ENCODE measurements around the gene CYP2W1.
"Not testable (repeated sequence)": the region's sequence is repeated elsewhere in the genome, so short reads cannot be mapped to it uniquely, and the experiment has no call there.

The CYP2W1 gene

GRCh38 chr7:999149-999879 is 16.3 kb downstream of the CYP2W1 start:
- DNase-seq (ENCODE audit: low spot score): no peak

GRCh38 chr7:999941-1000935 is 17.3 kb downstream of the CYP2W1 start:
- no peak for DNase-seq (ENCODE audit: low spot score)

- not testable (repeated sequence) for DNase-seq (ENCODE audit: low spot score)
Observed at GRCh38 chr7:1001069-1001770, 18.2 kb downstream of the CYP2W1 start.

- not testable (repeated sequence) for DNase-seq (ENCODE audit: low spot score)
Observed at GRCh38 chr7:1002026-1002425, 19.0 kb downstream of the CYP2W1 start.

GRCh38 chr7:1002445-1002844 is 19.5 kb downstream of the CYP2W1 start:
- not testable (repeated sequence) for DNase-seq (ENCODE audit: low spot score)

DNA sequence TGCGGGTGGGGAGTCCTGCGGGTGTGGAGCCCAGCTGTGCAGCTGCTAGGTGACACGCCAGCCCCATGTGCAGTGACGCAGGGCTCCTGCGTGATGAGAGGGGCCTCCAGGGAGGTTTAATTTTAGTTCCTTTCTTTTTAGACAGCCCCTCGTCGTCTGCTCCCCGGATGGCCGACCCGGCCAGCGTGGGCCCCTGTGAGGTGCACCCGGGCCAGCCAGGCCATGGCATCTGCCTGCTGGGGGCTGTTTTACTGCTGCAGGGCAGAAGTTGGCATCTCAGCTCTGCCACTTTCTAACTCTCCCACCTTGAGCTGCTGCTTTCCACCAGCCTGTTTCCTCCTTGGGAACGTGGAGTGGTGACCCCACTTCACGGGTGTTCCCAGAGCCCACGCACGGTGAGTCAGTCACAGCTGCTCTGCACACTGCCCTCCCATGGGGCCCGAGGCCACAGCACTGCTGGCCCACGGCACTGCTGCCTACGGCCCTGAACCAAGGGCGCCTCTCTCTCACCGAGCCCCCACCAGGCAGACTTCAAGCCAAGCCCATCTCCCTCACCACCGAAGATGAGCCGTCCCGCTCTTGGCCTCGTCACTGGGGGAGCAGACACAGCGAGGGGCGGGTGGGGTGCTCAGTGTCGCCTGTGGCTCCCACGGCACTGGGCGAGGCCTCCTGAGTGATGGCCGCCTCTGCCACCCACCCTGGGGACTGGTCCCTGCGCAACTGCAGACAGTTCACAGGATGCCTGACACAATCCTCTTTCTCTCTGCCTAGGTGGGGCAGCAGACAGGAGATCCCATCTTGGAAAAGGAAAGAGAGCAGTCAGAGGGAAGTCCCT is 21.3 kb downstream of the CYP2W1 start:
- no peak for DNase-seq (ENCODE audit: low spot score)

DNA sequence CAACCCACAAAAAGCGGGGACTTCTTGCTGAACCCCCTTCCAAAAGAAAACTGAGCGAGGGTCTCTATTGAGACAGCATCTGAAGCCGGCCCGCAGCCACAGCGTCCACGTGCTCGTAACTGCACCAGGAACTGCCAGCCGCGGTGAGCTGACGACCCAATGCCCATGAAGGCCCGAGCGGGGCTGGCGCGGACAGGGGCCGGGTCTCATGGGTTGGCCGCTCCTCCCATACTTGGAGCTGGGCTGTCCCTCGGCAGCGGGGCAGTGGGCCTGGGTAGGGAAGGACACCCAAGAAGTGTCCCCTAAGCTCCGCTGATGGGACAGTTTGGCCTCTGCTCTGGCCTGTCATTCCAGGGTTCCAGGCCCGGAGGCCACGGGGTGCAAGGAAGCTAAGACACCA is 22.3 kb downstream of the CYP2W1 start:
- DNase-seq (ENCODE audit: low spot score): no peak

DNA sequence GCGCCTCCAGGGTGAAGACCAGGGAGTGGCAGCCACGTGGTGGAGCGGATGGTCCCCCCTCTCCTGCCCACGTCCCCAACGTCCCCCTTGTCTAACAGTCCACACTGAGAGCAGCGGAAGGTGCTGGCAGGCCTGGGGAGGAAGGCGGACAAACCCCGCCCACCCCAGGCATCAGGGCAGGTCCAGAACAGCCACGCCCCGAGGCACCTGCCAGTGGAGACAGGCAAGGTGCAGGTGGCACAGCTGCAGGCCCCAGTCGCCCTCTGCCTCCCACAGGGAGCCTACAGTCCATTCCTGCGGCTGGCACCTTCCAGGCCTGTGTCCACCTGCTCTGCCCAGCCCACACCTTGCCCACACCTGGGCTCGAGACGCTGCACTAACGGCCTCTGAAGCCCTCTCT is 24.9 kb downstream of the CYP2W1 start:
- DNase-seq (ENCODE audit: low spot score): no peak

DNA sequence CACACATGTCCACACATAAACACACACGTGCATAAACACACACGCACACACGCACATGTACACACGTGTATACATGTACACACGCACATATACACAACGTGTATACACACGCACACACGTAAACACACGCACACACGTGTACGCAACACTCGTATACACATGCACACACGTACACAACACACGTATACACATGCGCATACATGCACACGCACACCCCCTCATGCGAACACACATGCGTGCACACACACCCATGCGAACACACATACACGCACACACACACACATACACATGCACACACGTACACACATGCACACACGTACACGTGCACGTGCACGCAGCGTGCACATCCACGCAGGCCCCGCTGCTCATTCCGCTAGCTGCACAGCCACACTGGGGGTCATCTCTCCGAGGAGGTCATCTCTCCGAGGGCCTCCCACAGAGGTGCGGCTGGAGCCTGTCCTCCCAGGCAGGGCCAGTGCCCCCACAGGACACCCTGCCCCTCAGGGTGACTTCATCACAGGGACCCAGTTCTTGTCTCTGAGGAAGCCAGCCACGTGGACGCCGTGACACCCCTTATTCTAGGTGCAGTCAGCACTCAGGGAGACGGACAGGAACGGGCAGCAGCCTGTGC is 25.9 kb downstream of the CYP2W1 start:
- no peak for DNase-seq (ENCODE audit: low spot score)

- DNase-seq (ENCODE audit: low spot score): no peak
Observed at GRCh38 chr7:1009747-1010146, 26.8 kb downstream of the CYP2W1 start.

GRCh38 chr7:1010226-1010625 is 27.2 kb downstream of the CYP2W1 start:
- no peak for DNase-seq (ENCODE audit: low spot score)

DNA sequence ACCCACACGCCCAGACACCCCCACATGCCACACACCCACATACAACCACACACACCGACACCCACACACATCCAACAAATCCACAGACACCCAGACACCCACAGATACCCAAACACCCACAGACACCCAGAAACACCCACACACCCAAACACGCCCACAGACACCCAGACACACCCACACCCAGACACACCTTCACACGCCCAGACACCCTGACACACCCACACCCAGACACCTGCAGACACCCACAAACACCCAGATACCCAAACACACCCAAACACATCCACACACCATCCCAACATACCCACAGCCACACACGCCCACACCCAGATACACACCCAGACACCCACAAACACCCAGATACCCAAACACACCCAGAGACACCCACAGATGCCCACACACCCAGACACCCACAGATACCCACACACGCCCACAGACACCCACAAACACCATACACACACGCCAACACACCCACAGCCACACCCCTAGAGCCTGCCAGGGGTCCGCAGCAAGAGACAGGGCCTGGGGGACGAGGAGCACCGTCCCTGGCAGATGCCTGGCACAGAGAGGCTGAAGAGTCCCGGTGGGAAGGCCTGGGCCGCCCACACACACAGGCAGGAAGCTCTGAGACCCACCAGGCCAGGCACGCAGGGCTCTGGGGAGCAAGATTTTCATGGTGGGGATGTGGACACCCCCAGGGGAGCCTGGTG is 28.5 kb downstream of the CYP2W1 start:
- DNase-seq (ENCODE audit: low spot score): no peak

DNA sequence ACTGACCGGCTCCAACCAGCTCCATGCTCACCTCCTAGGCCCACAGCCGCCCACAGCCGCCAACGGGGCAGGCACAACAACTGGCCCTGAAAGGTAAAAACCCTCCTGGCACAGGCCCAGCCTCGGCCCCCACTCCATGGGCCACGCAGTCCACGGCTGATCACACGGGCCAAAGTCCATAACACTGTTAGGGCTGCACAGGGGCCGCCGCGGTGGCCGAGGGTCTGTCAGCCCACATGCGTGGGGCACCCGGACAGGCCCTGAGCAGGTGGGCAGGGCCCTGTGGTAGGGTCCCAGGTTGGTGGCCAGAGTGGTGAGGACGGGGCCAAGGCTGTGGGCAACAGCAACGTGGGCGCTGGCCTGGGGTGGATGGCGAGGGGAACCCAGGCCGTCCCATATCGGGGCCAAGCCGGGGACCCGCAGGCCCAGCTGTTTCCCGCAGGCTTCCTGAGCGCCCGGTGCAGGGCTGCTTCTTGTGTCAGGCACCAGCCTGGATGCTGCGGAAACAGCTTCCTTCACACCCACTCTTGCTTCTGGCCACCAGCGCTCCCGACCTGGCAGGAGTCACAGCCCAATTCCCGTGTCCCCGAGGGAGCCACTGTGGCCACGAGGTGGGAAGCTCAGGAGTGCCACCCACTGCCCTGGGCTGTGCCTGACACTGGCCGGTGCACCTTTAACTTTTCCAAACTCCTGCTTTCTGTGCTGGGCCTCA is 29.2 kb downstream of the CYP2W1 start:
- no peak for DNase-seq (ENCODE audit: low spot score)

- no peak for DNase-seq (ENCODE audit: low spot score)
Observed at GRCh38 chr7:1012716-1013095, 29.7 kb downstream of the CYP2W1 start.

DNA sequence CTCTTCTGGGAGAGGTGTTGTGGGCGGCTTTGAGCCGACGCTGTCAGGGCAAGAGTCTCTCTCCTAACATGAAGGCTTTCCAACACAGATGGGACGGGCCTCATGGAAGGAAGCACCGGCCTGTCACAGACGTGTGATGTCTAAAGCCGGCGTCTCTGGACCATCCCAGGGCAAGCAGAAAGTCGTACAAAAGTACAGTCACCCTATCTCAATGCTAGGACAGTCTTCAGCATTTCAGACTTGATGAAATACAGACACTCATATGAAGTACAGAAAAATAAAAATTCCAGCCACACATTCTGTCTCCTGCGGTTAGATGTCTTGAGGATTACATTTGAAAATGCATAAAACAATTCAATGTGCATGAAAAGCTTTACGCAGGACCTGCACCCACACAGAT is 30.6 kb downstream of the CYP2W1 start:
- DNase-seq (ENCODE audit: low spot score): no peak

GRCh38 chr7:1014681-1015080 is 31.7 kb downstream of the CYP2W1 start:
- DNase-seq (ENCODE audit: low spot score): no peak

GRCh38 chr7:1015196-1016121 is 32.5 kb downstream of the CYP2W1 start:
- DNase-seq (ENCODE audit: low spot score): no peak
